Endometrial microvascular endothelial cells (primary cell): ENCODE results near the gene PDE8A. TPM values are rescaled to one million over a fixed set of nuclear protein-coding genes. Genes with fewer than 3 reads are reported as not detected.

Experiments used
- in situ Hi-C: cut with HindIII; loops from 2 replicates; pipeline ENCODE4 v1.10.0; 2017; ENCODE audit warnings: low sequenced_read_pairs, low pct_unique_long_range_greater_than_20kb; ENCODE audit errors: inconsistent ontology term
- total RNA-seq: library from RNA; depleted of rRNA; stranded (reverse); fragments of >200 nt; gene quantifications from one replicate; pipeline ENCODE4 v1.2.3, GENCODE V29; 2015; ENCODE audit errors: inconsistent ontology term

PDE8A gene, protein sequence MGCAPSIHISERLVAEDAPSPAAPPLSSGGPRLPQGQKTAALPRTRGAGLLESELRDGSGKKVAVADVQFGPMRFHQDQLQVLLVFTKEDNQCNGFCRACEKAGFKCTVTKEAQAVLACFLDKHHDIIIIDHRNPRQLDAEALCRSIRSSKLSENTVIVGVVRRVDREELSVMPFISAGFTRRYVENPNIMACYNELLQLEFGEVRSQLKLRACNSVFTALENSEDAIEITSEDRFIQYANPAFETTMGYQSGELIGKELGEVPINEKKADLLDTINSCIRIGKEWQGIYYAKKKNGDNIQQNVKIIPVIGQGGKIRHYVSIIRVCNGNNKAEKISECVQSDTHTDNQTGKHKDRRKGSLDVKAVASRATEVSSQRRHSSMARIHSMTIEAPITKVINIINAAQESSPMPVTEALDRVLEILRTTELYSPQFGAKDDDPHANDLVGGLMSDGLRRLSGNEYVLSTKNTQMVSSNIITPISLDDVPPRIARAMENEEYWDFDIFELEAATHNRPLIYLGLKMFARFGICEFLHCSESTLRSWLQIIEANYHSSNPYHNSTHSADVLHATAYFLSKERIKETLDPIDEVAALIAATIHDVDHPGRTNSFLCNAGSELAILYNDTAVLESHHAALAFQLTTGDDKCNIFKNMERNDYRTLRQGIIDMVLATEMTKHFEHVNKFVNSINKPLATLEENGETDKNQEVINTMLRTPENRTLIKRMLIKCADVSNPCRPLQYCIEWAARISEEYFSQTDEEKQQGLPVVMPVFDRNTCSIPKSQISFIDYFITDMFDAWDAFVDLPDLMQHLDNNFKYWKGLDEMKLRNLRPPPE
- total RNA-seq = 18.6 TPM

- in situ Hi-C loops = no loop called here
Observed at GRCh38 chr15:84981711-84982300, at the start of gene PDE8A. PDE8A (plus strand) TSS chr15:84981856; CDS start chr15:84982163, 307 bp downstream.

DNA sequence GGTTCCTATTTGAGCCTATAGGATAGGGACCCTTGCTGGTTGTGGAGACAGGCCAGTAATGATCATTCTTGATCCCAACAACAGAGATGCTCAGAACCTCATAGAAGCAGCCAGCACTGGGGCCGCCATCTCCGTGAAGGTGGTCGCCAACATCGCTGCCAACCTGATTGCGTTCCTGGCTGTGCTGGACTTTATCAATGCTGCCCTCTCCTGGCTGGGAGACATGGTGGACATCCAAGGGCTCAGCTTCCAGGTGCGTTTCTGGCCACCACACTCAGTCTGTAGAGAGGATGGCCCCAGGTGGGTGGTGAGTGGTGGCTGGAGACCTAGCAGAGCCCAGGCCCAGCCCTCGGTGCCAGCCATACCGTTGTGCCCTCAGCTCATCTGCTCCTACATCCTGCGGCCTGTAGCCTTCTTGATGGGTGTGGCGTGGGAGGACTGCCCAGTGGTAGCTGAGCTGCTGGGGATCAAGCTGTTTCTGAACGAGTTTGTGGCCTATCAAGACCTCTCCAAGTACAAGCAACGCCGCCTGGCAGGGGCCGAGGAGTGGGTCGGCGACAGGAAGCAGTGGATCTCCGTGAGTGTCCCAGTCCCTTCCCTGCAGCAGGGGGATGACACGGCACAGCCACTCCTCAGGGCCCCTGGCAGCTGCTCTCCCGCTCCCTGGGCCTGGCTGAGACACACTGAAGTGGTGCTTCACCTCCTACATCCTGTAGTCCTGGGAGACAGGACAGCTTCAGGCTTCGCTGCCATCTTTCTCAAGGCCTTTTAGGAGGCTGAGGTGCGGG lies 46.5 kb upstream of the PDE8A start:
- in situ Hi-C loops = no loop called here

DNA sequence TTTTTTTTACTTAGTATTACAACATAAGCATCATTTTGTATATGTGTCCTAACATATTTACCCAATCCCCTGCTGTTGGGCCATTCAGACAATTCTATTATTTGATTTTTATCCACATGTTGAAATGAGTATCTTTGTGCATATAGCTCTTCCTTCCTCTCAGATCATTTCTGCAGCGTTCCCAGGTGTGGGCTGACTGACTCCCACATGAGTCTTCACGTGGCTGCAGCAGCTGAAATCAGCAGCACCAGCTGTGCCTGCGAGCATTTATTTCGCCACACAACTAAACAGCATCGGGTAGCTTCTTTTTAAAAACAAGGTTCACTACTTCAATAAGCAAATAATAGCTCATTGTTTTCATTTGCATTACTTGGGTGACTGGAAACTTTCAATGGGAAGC lies 44.5 kb upstream of the PDE8A start:
- in situ Hi-C loops = no loop called here

DNA sequence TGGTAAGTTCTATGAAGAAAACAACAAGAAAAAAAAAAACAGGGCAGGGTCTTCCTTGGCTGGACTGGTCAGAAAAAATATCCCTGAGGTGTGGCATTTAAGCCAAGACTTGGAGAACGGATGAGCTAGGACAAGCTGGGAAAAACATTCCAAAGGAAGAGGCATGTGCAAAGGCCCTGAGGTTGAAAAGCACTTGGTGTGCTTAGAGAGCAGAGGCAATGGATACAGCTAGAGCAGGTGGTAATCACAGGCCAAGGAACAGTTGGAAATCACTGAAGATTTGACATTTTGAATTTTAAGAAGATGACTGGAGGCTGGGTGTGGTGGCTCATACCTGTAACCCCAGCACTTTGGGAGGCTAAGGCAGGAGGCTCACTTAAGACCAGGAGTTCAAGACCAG lies 42.9 kb upstream of the PDE8A start:
- in situ Hi-C loops = no loop called here

DNA sequence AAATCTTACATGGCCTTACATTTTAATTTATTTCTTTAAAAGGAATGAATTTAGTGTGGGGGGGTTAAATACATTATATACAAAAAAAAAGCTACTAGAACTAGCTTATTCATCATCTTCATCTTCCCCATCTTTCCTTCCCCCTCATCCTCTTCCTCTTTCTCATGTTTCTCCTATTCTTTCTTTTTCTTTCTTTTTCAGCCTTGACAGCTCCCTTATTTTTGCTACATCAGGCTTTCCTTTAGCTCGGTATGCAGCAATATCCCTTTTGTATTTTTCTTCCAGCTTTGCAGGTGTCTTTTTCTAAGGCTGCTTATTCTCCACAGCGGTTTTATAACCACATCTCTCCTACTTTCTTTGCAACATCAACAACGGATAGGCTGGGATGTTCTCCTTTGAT lies 41.3 kb upstream of the PDE8A start:
- in situ Hi-C loops = no loop called here

DNA sequence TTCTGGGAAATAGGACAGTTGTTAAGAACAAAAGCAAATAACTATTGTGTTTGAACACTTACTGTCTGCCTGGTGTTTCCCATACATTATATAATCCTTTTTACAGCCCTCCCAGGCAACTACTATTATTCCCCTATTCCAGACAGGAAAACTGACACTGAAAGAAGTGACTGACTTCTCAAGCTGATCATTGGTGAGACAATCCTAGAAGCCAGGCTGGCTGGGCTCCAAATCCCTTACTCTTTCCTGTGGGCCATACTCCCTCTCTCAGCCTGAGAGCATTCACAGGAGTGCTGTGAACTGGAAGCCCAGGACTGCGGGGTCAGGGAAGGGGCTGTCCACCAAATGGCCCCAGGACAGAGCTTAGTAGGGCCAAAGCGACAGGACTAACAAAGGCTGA lies 39.2 kb upstream of the PDE8A start:
- in situ Hi-C loops = no loop called here

- in situ Hi-C loops = no loop called here
Observed at GRCh38 chr15:84944311-84944710, 37.3 kb upstream of the PDE8A start.

DNA sequence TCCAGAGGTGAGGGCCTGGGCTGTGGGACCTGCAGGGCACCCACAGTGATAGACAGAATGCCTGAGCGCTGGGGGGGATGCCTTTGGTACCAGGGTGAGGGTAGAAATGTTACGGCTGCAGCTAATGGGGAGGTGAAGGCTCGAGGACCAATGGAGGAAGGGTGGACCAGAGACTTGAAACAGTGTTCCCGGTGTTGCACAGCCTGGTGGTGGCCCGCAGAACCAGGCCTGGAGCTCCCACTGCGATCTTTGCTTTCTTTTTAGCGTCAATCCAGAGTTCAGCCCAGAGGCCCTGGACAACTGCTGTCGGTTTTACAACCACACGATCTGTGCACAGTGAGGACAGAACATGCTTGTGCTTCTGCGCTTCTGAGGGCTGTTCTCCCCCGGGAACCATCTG lies 36.8 kb upstream of the PDE8A start:
- in situ Hi-C loops = no loop called here

DNA sequence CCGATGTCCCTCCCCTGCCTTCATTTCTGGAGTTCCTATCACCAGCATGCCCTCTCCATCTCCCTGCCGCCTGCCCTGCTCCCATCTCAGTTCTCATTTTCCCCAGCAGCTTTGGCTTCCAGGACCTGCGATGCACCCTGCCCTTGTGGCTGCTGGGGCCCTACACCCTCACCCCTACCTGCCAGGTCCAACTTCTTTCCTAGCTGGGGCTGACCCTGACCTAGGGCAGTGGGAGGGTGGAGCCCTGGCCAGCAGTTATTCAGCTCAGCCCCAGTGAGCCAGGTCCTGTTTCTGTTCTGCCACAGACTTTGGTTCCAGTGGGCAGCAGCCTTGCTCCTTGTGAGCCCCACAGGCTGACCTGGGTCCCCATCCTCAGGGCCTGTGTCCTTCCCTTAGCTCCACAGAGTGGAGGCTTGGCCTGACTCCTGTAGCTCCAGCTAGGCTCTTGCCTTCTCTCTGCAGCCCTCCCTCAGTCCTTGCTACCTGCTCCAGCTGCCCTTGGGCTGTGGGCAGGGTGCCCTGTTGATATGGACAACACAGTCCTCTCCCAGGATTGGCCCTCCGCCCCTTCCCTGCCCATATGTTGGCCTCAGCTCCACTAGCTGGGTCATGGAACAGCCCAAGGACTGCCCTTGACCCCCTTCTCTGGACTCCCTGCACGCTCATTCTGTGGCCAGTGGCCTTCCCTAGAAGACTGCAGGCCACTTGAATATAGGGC lies 34.7 kb upstream of the PDE8A start:
- in situ Hi-C loops = no loop called here

DNA sequence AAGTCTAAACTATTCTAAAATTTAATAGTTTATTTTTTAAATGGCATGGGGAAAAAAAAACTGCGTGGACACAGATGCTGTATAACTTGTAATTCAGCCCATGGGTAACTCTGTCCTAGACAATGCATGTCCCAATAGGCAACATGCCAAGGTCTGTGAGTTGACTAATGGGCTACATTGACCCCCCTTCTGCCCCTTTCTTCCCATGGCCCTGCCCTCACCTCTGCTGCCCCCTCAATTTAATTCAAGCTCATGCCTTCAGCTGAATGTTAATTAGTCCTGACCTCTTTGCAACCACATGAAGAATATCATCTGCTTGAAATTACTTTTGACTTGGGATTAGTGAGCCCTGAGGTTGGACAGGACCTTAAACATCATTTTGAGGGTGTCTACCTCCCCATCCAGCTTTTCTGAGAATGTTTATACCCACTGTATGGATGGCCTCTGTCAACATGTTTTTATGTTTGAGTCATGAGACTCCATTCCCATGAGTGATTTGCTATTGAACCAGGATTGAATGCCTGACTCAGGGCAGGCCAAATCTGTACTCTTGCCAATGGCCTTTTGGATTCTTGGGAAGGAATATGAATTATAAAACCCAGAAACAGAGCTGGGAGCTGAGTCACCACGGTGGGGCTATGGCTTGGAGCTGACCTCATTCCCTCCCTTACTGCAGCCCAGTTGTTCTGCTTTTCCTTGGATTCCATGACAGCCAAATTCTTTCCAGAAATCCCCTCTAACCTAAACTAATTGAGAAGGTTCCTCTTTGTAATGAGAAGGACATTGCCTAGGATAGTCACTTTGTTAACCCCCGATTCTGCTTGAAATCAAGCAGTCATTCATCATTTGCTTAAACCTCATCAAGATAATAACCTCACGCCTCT lies 33.5 kb upstream of the PDE8A start:
- in situ Hi-C loops = no loop called here

GRCh38 chr15:84949043-84949442 lies 32.6 kb upstream of the PDE8A start:
- in situ Hi-C loops = no loop called here

- in situ Hi-C loops = no loop called here
Observed at GRCh38 chr15:84949845-84950569, 31.6 kb upstream of the PDE8A start.

DNA sequence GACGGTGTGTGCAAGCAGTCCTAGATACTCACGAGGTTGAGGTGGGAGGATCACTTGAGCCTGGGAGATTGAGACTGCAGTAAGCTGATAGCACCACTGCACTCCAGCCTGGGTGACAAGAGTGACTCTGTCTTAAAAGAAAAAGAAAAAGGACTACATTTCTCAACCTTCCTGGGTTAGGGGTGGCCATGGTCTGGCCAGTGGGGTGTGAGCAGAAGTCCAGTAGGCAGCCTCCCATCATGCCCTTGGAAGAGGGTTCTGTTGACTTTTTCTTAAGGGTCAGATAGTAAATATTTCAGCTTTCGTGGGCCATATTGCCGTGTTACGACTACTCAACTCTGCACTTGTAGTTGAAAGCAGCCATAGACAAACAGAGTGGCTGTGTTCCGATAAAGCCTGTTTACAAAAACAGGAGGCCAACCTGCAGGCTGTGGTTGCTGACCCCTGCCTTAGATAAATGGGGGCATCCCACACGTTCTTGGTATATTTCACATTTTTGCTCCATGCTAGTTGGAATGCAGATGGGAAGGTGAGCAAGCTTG lies 31.0 kb upstream of the PDE8A start:
- in situ Hi-C loops = no loop called here

DNA sequence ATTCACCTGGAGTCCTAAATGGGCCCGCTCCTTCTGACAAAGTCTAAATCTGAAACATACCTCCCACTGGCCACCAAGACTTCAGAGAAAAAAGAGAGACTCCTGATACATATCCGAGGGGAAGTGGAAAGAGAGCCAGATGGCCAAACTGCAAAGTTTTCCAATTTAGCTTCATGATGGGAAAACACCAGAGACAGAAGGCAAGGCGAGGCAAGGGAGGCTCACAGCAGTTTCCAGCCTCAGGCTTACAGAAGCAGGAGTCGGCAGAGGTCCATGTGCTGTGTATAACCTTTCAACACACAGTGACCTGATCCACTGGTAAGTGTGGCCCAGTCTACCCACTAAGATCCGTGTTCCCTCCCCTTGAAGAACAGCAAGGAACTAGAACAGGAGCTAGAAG lies 29.9 kb upstream of the PDE8A start:
- in situ Hi-C loops = no loop called here

GRCh38 chr15:84953136-84953535 lies 28.5 kb upstream of the PDE8A start:
- in situ Hi-C loops = no loop called here

DNA sequence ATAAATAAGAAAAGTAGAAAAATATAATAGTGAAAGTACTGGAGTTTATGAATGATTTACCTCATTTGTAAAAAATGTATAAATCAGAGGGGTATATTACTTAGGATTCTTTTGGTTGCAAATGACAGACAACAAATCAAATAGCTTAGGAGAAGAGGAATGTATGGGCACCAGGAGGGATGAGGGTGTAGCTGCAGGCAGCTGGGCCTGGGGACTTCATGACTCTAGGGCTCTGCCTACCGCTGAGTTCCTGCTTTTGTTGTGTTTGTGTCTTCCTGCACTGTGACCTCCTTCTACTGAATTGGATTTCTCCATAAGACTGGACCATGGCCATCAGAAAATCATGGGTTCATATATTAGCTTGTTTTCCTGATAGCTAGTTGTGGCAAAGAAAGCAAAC lies 27.9 kb upstream of the PDE8A start:
- in situ Hi-C loops = no loop called here
